Measurements from ENCODE around the gene TMC4. TPM values are rescaled to one million over a fixed set of nuclear protein-coding genes. Genes with fewer than 3 reads are reported as not detected.
"Not testable (repeated sequence)": the region's sequence is repeated elsewhere in the genome, so short reads cannot be mapped to it uniquely, and the experiment has no call there.

Gene TMC4
- total and polyA plus RNA-seq, 2 donors (not counting 1 experiment from before 2014, with no cell fraction given), result 0.25 to 0.33 TPM

- Histone ChIP-seq H3K4me2 (ENCODE audit: extremely low read depth, insufficient read depth, low read length) (no peak overlapping the region), H4K20me1 (ENCODE audit: control insufficient read depth, extremely low read depth, insufficient read depth, low read length) (no peaks in the 10 kb centered on the region), H3K36me3 (ENCODE audit: control insufficient read depth, insufficient read depth, low read length) (peaks cover 26% of the 10 kb centered on the region)
Measured at GRCh38 chr19:54207983-54208783, 35.2 kb upstream of the TMC4 start.

GRCh38 chr19:54207676-54207982 is 34.7 kb upstream of the TMC4 start:
- peaks cover 32% of the 10 kb centered on the region for H3K4me1 ChIP-seq (ENCODE audit: control insufficient read depth, extremely low read depth, insufficient read depth, low read length)
- DNase-seq (ENCODE audit: low read depth in 2 of 2), result no peak
- peaks cover 1% of the 10 kb centered on the region for H4K20me1 ChIP-seq (ENCODE audit: control insufficient read depth, extremely low read depth, insufficient read depth, low read length)
- peaks cover 31% of the 10 kb centered on the region for H3K36me3 ChIP-seq (ENCODE audit: control insufficient read depth, insufficient read depth, low read length)
- H3K4me3 ChIP-seq (replicated peaks in 1 of 4; ENCODE audit: control extremely low read depth in 1 of 4, insufficient read depth in 1 of 4, low read depth in 3 of 4, low read length in 4 of 4), result peak overlapping the region in 1 of 4 experiments; percentile 10
- H3K27ac ChIP-seq (ENCODE audit: insufficient read depth, low read length), result peak overlapping the region; percentile 61
- H3K79me2 ChIP-seq (ENCODE audit: control insufficient read depth, insufficient read depth, low read length), result peaks cover 65% of the 10 kb centered on the region
- no peaks in the 10 kb centered on the region for H3K9me3 ChIP-seq (ENCODE audit: control insufficient read depth, insufficient read depth, low read depth, low read length)
- no peaks in the 10 kb centered on the region for H3K27me3 ChIP-seq (ENCODE audit: control insufficient read depth, insufficient read depth, low read length)
- no peak overlapping the region for H3K4me2 ChIP-seq (ENCODE audit: extremely low read depth, insufficient read depth, low read length)
- TF ChIP-seq, protein P1, sequence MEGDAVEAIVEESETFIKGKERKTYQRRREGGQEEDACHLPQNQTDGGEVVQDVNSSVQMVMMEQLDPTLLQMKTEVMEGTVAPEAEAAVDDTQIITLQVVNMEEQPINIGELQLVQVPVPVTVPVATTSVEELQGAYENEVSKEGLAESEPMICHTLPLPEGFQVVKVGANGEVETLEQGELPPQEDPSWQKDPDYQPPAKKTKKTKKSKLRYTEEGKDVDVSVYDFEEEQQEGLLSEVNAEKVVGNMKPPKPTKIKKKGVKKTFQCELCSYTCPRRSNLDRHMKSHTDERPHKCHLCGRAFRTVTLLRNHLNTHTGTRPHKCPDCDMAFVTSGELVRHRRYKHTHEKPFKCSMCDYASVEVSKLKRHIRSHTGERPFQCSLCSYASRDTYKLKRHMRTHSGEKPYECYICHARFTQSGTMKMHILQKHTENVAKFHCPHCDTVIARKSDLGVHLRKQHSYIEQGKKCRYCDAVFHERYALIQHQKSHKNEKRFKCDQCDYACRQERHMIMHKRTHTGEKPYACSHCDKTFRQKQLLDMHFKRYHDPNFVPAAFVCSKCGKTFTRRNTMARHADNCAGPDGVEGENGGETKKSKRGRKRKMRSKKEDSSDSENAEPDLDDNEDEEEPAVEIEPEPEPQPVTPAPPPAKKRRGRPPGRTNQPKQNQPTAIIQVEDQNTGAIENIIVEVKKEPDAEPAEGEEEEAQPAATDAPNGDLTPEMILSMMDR (conservative IDR thresholded peaks at IDR 0.05 in 1 of 2, IDR thresholded peaks at IDR 0.05 in 1 of 2; ENCODE audit: low read depth in 1 of 2, low read length in 2 of 2), result no peak
- no peak for TF ChIP-seq EZH2 (IDR thresholded peaks at IDR 0.05; ENCODE audit: low read length, missing control alignments)
- H3K9ac ChIP-seq (ENCODE audit: insufficient read depth, low read length), result no peak overlapping the region
- H2AFZ ChIP-seq (ENCODE audit: low read length), result no peak overlapping the region

More at GRCh38 chr19:54207983-54208783, 35.2 kb upstream of the TMC4 start:
- TF ChIP-seq, protein P1 (conservative IDR thresholded peaks at IDR 0.05 in 1 of 2, IDR thresholded peaks at IDR 0.05 in 1 of 2; ENCODE audit: low read depth in 1 of 2, low read length in 2 of 2), result no peak
- TF ChIP-seq EZH2 (IDR thresholded peaks at IDR 0.05; ENCODE audit: low read length, missing control alignments), result no peak
- H3K4me3 ChIP-seq (replicated peaks in 1 of 4; ENCODE audit: control extremely low read depth in 1 of 4, insufficient read depth in 1 of 4, low read depth in 3 of 4, low read length in 4 of 4), result no peak overlapping the region
- H3K9me3 ChIP-seq (ENCODE audit: control insufficient read depth, insufficient read depth, low read depth, low read length), result no peaks in the 10 kb centered on the region
- no peaks in the 10 kb centered on the region for H3K27me3 ChIP-seq (ENCODE audit: control insufficient read depth, insufficient read depth, low read length)
- DNase-seq (ENCODE audit: low read depth in 2 of 2), result peak; percentile 77 to 99
- peak overlapping the region; percentile 61 for H3K27ac ChIP-seq (ENCODE audit: insufficient read depth, low read length)
- H3K9ac ChIP-seq (ENCODE audit: insufficient read depth, low read length), result no peak overlapping the region
- peaks cover 59% of the 10 kb centered on the region for H3K79me2 ChIP-seq (ENCODE audit: control insufficient read depth, insufficient read depth, low read length)
- peaks cover 27% of the 10 kb centered on the region for H3K4me1 ChIP-seq (ENCODE audit: control insufficient read depth, extremely low read depth, insufficient read depth, low read length)
- no peak overlapping the region for H2AFZ ChIP-seq (ENCODE audit: low read length)

DNA sequence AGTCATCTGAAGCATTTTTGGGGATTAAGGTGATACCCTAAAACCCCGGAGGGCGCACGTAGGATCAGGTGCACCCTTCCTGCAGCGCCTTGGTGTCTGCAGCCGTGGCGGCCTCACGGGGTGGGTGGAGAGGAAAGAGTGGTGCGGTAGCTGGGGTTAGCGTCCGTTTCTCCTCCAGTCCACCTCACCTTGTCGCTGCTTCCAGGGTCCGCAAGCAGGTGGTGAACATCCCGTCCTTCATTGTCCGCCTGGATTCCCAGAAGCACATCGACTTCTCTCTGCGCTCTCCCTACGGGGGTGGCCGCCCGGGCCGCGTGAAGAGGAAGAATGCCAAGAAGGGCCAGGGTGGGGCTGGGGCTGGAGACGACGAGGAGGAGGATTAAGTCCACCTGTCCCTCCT is 34.2 kb upstream of the TMC4 start:
- H3K4me3 ChIP-seq (replicated peaks in 1 of 4; ENCODE audit: control extremely low read depth in 1 of 4, insufficient read depth in 1 of 4, low read depth in 3 of 4, low read length in 4 of 4); H4K20me1 ChIP-seq (ENCODE audit: control insufficient read depth, extremely low read depth, insufficient read depth, low read length); H3K9me3 ChIP-seq (ENCODE audit: control insufficient read depth, insufficient read depth, low read depth, low read length); DNase-seq (ENCODE audit: low read depth in 2 of 2); H3K27me3 ChIP-seq (ENCODE audit: control insufficient read depth, insufficient read depth, low read length); H2AFZ ChIP-seq (ENCODE audit: low read length); H3K9ac ChIP-seq (ENCODE audit: insufficient read depth, low read length); H3K4me2 ChIP-seq (ENCODE audit: extremely low read depth, insufficient read depth, low read length): not testable (repeated sequence)
- H3K79me2 ChIP-seq (ENCODE audit: control insufficient read depth, insufficient read depth, low read length), result peaks cover 69% of the 10 kb centered on the region
- H3K4me1 ChIP-seq (ENCODE audit: control insufficient read depth, extremely low read depth, insufficient read depth, low read length), result peaks cover 36% of the 10 kb centered on the region
- peaks cover 34% of the 10 kb centered on the region for H3K36me3 ChIP-seq (ENCODE audit: control insufficient read depth, insufficient read depth, low read length)
- peak overlapping the region; percentile 61 for H3K27ac ChIP-seq (ENCODE audit: insufficient read depth, low read length)
